BLaER1 (cell line): Measurements from ENCODE around the gene CDH4.

Experiments
- H3K27ac ChIP-seq: shearing (Covaris generic); formaldehyde crosslinking; 2 replicates; pipeline ENCODE4 v1.8.1; 2022
- H3K27me3 ChIP-seq: shearing (Covaris generic); formaldehyde crosslinking; 2 replicates; pipeline ENCODE4 v1.8.1; 2022
- H3K36me3 ChIP-seq: shearing (Covaris generic); formaldehyde crosslinking; 2 replicates; pipeline ENCODE4 v1.8.1; 2022
- H3K4me1 ChIP-seq: shearing (Covaris generic); formaldehyde crosslinking; 2 replicates; pipeline ENCODE4 v1.8.1; 2022
- H3K4me2 ChIP-seq: shearing (Covaris generic); formaldehyde crosslinking; 2 replicates; pipeline ENCODE4 v1.8.1; 2022
- H3K4me3 ChIP-seq: shearing (Covaris generic); formaldehyde crosslinking; 2 replicates; pipeline ENCODE4 v1.8.1; 2022
- H3K9ac ChIP-seq: shearing (Covaris generic); formaldehyde crosslinking; 2 replicates; pipeline ENCODE4 v1.8.1; 2022
- H3K9me3 ChIP-seq: shearing (Covaris generic); formaldehyde crosslinking; 2 replicates; pipeline ENCODE4 v1.8.1; 2022
- H4K20me1 ChIP-seq: shearing (Covaris generic); formaldehyde crosslinking; 2 replicates; pipeline ENCODE4 v1.8.1; 2022
- Cebpa-rat ChIP-seq: shearing (Covaris generic); IDR thresholded peaks from 2 replicates; pipeline ENCODE4 v1.8.1; 2022

The CDH4 gene

DNA sequence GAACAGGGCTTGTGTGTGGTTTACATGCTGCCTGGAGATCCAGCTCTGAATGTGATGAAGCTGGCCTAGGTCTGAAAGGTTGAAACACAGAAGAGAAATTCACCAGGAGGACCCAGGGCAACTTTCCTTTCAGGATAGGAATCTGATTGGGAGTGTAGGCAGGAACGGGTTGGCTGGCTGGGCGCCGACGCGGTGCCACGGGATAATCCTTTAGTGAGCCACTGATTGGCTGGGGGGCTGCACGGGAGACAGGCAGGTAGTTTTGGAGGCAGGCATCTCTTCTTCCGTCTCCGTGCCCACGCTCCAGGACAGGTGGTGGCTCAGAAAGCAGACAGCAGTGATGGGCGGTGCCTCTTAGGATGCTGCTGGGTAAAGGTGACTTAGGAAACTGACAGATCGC is 294.6 kb downstream of the CDH4 start:
- Histone ChIP-seq H3K4me2 (no peak overlapping the region), H3K36me3 (no peaks in the 10 kb centered on the region), H3K27me3 (no peaks in the 10 kb centered on the region), H4K20me1 (no peaks in the 10 kb centered on the region), H3K9ac (no peak overlapping the region), H3K4me3 (no peak overlapping the region), H3K9me3 (peaks cover 6% of the 10 kb centered on the region), H3K27ac (no peak overlapping the region), H3K4me1 (peaks cover 11% of the 10 kb centered on the region)
- TF ChIP-seq Cebpa-rat, result no peak

GRCh38 chr20:61548069-61548468 is 296.0 kb downstream of the CDH4 start:
- no peak overlapping the region for H3K4me2 ChIP-seq
- TF ChIP-seq Cebpa-rat, result no peak
- H4K20me1 ChIP-seq, result no peaks in the 10 kb centered on the region
- H3K4me1 ChIP-seq, result peaks cover 11% of the 10 kb centered on the region
- no peaks in the 10 kb centered on the region for H3K36me3 ChIP-seq
- no peak overlapping the region for H3K4me3 ChIP-seq
- no peak overlapping the region for H3K9ac ChIP-seq
- peaks cover 9% of the 10 kb centered on the region for H3K9me3 ChIP-seq
- H3K27me3 ChIP-seq, result no peaks in the 10 kb centered on the region
- H3K27ac ChIP-seq, result no peak overlapping the region

DNA sequence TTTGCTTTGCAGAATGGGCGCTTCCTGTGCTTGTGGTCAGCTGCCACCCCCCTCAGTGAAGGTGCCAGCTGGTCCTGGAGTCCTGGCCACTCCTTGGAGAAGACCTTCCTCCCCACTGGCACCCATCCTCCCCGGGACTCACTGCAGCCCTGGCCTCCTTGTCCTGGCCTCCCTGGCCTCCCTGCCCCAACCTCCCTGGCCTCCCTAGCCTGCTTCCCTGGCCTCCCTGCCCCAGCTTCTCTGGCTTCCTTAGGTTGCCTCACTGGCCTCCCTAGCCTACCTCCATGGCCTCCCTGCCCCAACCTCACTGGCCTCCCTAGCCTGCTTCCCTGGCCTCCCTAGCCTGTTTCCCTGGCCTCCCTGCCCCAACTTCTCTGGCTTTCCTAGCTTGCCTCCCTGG is 297.8 kb downstream of the CDH4 start:
- peaks cover 9% of the 10 kb centered on the region for H3K9me3 ChIP-seq
- H3K9ac ChIP-seq, result no peak overlapping the region
- no peaks in the 10 kb centered on the region for H4K20me1 ChIP-seq
- no peaks in the 10 kb centered on the region for H3K36me3 ChIP-seq
- no peaks in the 10 kb centered on the region for H3K4me1 ChIP-seq
- no peak for TF ChIP-seq Cebpa-rat
- no peaks in the 10 kb centered on the region for H3K27me3 ChIP-seq
- no peak overlapping the region for H3K4me3 ChIP-seq
- no peak overlapping the region for H3K4me2 ChIP-seq
- no peak overlapping the region for H3K27ac ChIP-seq

DNA sequence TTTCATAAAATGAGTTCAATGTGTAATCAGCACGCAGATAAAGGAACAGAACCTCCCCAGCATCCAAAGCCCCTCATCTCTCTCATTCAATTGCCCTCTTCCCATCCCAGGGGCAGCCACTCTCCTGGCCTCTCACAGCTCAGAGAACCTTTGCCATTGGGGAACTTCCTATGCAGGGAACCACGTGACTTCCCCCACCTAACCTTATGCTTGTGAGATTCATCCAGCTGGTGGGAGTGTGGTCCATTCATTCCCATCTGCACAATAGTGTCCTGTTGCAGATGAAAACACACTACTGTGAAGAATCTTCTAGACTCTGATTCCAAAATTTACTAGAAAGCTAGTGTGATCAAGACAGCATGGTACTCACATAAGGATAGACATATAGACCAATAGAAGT is 299.3 kb downstream of the CDH4 start:
- H3K36me3 ChIP-seq, result no peaks in the 10 kb centered on the region
- no peak overlapping the region for H3K9ac ChIP-seq
- no peaks in the 10 kb centered on the region for H3K27me3 ChIP-seq
- H3K4me2 ChIP-seq, result no peak overlapping the region
- H3K9me3 ChIP-seq, result peaks cover 9% of the 10 kb centered on the region
- H3K4me3 ChIP-seq, result no peak overlapping the region
- H3K4me1 ChIP-seq, result no peaks in the 10 kb centered on the region
- no peaks in the 10 kb centered on the region for H4K20me1 ChIP-seq
- no peak for TF ChIP-seq Cebpa-rat
- H3K27ac ChIP-seq, result no peak overlapping the region

DNA sequence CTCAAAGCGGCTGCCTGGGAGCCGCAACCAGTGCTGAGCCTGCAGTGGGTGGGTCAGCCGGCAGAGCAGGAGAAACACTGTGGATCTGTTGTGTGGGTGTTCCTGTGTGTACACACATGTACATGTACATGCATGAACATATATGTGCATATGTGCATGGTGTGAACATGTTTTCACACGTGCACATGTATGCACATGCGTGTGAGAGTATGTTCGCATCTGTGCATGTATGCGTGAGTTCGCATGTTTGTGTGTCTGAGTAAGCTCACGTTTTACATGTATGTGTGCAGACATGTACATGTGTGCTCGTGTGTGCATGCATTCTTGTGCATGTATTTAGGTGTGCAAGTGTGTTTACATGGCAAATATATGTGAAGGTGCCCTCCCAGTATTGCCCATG is 302.6 kb downstream of the CDH4 start:
- no peak overlapping the region for H3K4me2 ChIP-seq
- H3K9ac ChIP-seq, result no peak overlapping the region
- H3K27ac ChIP-seq, result no peak overlapping the region
- H3K4me1 ChIP-seq, result no peaks in the 10 kb centered on the region
- no peaks in the 10 kb centered on the region for H3K36me3 ChIP-seq
- H4K20me1 ChIP-seq, result no peaks in the 10 kb centered on the region
- no peaks in the 10 kb centered on the region for H3K27me3 ChIP-seq
- H3K9me3 ChIP-seq, result peaks cover 9% of the 10 kb centered on the region
- no peak overlapping the region for H3K4me3 ChIP-seq
- TF ChIP-seq Cebpa-rat, result no peak

GRCh38 chr20:61555566-61555965 is 303.5 kb downstream of the CDH4 start:
- Histone ChIP-seq H3K9ac (no peak overlapping the region), H3K4me3 (no peak overlapping the region), H3K4me1 (no peaks in the 10 kb centered on the region), H4K20me1 (no peaks in the 10 kb centered on the region), H3K9me3 (peaks cover 9% of the 10 kb centered on the region), H3K36me3 (no peaks in the 10 kb centered on the region), H3K4me2 (no peak overlapping the region), H3K27ac (no peak overlapping the region), H3K27me3 (no peaks in the 10 kb centered on the region)
- no peak for TF ChIP-seq Cebpa-rat

- TF ChIP-seq Cebpa-rat, result no peak
These were observed 304.1 kb downstream of the CDH4 start for GRCh38 chr20:61556111-61556510.

GRCh38 chr20:61556673-61557072 is 304.6 kb downstream of the CDH4 start:
- no peak overlapping the region for H3K4me2 ChIP-seq
- peaks cover 3% of the 10 kb centered on the region for H3K9me3 ChIP-seq
- H3K4me1 ChIP-seq, result no peaks in the 10 kb centered on the region
- H4K20me1 ChIP-seq, result no peaks in the 10 kb centered on the region
- no peaks in the 10 kb centered on the region for H3K27me3 ChIP-seq
- no peak for TF ChIP-seq Cebpa-rat
- H3K9ac ChIP-seq, result no peak overlapping the region
- no peak overlapping the region for H3K27ac ChIP-seq
- no peak overlapping the region for H3K4me3 ChIP-seq
- H3K36me3 ChIP-seq, result no peaks in the 10 kb centered on the region

More at GRCh38 chr20:61556111-61556510, 304.1 kb downstream of the CDH4 start:
- Histone ChIP-seq H3K4me1 (no peaks in the 10 kb centered on the region), H3K27me3 (no peaks in the 10 kb centered on the region), H3K9me3 (peaks cover 9% of the 10 kb centered on the region), H3K27ac (no peak overlapping the region), H4K20me1 (no peaks in the 10 kb centered on the region), H3K36me3 (no peaks in the 10 kb centered on the region), H3K4me3 (no peak overlapping the region), H3K4me2 (no peak overlapping the region), H3K9ac (no peak overlapping the region)

GRCh38 chr20:61557621-61558020 is 305.6 kb downstream of the CDH4 start:
- Histone ChIP-seq H3K4me1 (no peaks in the 10 kb centered on the region), H3K36me3 (no peaks in the 10 kb centered on the region), H3K9ac (no peak overlapping the region), H3K27me3 (no peaks in the 10 kb centered on the region), H3K4me2 (no peak overlapping the region), H3K4me3 (no peak overlapping the region), H4K20me1 (no peaks in the 10 kb centered on the region), H3K27ac (no peak overlapping the region), H3K9me3 (no peaks in the 10 kb centered on the region)
- TF ChIP-seq Cebpa-rat, result no peak

- H3K27ac ChIP-seq, result no peak overlapping the region
- no peaks in the 10 kb centered on the region for H4K20me1 ChIP-seq
- no peaks in the 10 kb centered on the region for H3K9me3 ChIP-seq
- no peak overlapping the region for H3K4me2 ChIP-seq
- H3K4me3 ChIP-seq, result no peak overlapping the region
- no peaks in the 10 kb centered on the region for H3K4me1 ChIP-seq
- no peak overlapping the region for H3K9ac ChIP-seq
- H3K27me3 ChIP-seq, result no peaks in the 10 kb centered on the region
- no peaks in the 10 kb centered on the region for H3K36me3 ChIP-seq
- TF ChIP-seq Cebpa-rat, result no peak
These were observed 306.7 kb downstream of the CDH4 start for GRCh38 chr20:61558726-61559125.

DNA sequence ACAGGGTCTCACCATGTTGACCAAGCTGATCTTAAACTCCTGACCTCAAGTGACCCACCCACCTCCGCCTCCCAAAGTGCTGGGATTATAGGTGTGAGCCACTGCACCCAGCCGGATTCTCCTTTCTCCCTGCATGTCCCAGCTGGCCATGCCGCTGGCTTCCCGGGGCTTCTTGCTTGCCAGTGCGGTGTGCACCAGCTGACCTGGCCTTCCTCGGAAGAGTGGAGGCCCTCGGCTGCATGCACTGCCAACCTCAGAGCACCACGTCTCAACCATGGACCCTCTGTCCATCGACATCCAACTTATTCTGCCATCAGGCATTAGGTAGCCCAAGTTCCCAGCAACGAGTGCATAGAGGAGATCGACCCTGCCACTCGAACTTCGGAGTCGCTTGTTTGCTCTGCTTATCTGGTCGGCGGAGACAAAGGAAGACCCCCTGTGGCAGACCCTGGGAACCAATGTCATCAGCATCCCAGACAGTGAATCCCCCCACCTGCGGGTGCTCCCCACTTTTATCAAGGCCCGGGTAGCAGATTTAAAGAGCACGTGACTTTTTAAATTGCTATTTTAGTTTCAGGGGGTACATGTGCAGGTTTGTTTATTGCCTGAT is 307.8 kb downstream of the CDH4 start:
- H3K4me2 ChIP-seq, result no peak overlapping the region

More for the DNA sequence above, 307.8 kb downstream of the CDH4 start:
- Histone ChIP-seq H3K27ac (no peak overlapping the region), H3K27me3 (no peaks in the 10 kb centered on the region), H3K4me1 (no peaks in the 10 kb centered on the region), H3K9ac (no peak overlapping the region), H3K36me3 (no peaks in the 10 kb centered on the region), H3K9me3 (no peaks in the 10 kb centered on the region), H3K4me3 (no peak overlapping the region), H4K20me1 (no peaks in the 10 kb centered on the region)
- no peak for TF ChIP-seq Cebpa-rat
